ENCODE measurements around the gene NR2C2AP.

Gene NR2C2AP

GRCh38 chr19:19169236-19170052 lies 33.8 kb downstream of the NR2C2AP start:
- TF ChIP-seq ZFX (IDR thresholded peaks at IDR 0.05) (no peak), CTCF (conservative IDR thresholded peaks at IDR 0.05) (no peak)
- no peak overlapping the region for H3K27ac ChIP-seq

- no peak overlapping the region for H3K27ac ChIP-seq
These were observed 35.6 kb downstream of the NR2C2AP start for GRCh38 chr19:19167612-19168011.

GRCh38 chr19:19165396-19165795 lies 37.8 kb downstream of the NR2C2AP start:
- TF ChIP-seq ZFX (IDR thresholded peaks at IDR 0.05): no peak
- no peak overlapping the region for H3K27ac ChIP-seq

More at GRCh38 chr19:19167612-19168011, 35.6 kb downstream of the NR2C2AP start:
- TF ChIP-seq CTCF (conservative IDR thresholded peaks at IDR 0.05) (no peak), ZFX (IDR thresholded peaks at IDR 0.05) (no peak)

- H3K27ac ChIP-seq: no peak overlapping the region
- TF ChIP-seq CTCF (conservative IDR thresholded peaks at IDR 0.05): no peak
- TF ChIP-seq ZFX (IDR thresholded peaks at IDR 0.05): no peak
These were observed 40.7 kb downstream of the NR2C2AP start for GRCh38 chr19:19162495-19162894.

- H3K27ac ChIP-seq: no peak overlapping the region
- TF ChIP-seq ZFX (IDR thresholded peaks at IDR 0.05) (no peak), CTCF (conservative IDR thresholded peaks at IDR 0.05) (no peak)
These were observed 42.7 kb downstream of the NR2C2AP start for GRCh38 chr19:19160461-19161035.

- TF ChIP-seq CTCF (conservative IDR thresholded peaks at IDR 0.05): no peak
- TF ChIP-seq ZFX (IDR thresholded peaks at IDR 0.05): no peak
- H3K27ac ChIP-seq: no peak overlapping the region
These were observed 43.7 kb downstream of the NR2C2AP start for GRCh38 chr19:19159534-19159933.

GRCh38 chr19:19157808-19158207 lies 45.4 kb downstream of the NR2C2AP start:
- H3K27ac ChIP-seq: no peak overlapping the region
- no peak for TF ChIP-seq ZFX (IDR thresholded peaks at IDR 0.05)
- no peak for TF ChIP-seq CTCF (conservative IDR thresholded peaks at IDR 0.05)
